Sigmoid colon (tissue), 4 donors: ENCODE data around the gene RAPGEF3.

Experiments used
- POLR2A ChIP-seq, 2 donors: fragments of 450-650 bp; IDR thresholded peaks; one replicate each; pipeline ENCODE4 v1.6.1; 2016; ENCODE audit warnings: antibody characterized with exemption in 2 of 2, mild to moderate bottlenecking in 2 of 2, moderate library complexity in 2 of 2
- POLR2AphosphoS5 ChIP-seq, 4 donors: sonication (generic); formaldehyde crosslinking; IDR thresholded peaks; one replicate each; pipeline ENCODE4 v1.6.1; 2017; ENCODE audit warnings: antibody characterized with exemption in 4 of 4
- TF ChIP-seq, protein P1 (sequence below), 4 experiments: fragments of 450-650 bp in 3 of 4; fragments of 200-600 bp in 1 of 4; IDR thresholded peaks; one replicate each; pipeline ENCODE4 v1.5.1; 2016 to 2019; ENCODE audit warnings: antibody characterized with exemption in 4 of 4, mild to moderate bottlenecking in 3 of 4, moderate library complexity in 2 of 4

DNA sequence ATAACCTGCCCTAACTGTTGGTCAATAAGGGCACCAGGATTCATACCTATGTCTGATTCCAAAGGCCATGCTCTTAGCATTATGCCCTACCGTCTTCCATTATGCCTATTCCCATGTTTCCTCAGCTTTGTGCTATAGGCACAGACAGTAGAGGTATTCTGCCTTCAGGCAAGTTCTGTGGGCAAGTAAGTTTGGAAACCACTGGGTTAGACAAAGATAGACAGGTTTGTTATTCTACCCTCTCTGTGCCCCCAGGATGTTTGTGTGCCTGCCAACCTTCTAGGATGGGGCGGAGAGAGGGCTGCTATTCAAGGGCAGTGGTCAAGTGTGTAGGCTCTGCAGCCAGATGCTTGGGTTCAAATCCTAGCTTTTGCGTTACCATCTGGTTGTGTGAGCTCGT, 4.6 kb downstream of the RAPGEF3 start:
- TF ChIP-seq, protein P1, sequence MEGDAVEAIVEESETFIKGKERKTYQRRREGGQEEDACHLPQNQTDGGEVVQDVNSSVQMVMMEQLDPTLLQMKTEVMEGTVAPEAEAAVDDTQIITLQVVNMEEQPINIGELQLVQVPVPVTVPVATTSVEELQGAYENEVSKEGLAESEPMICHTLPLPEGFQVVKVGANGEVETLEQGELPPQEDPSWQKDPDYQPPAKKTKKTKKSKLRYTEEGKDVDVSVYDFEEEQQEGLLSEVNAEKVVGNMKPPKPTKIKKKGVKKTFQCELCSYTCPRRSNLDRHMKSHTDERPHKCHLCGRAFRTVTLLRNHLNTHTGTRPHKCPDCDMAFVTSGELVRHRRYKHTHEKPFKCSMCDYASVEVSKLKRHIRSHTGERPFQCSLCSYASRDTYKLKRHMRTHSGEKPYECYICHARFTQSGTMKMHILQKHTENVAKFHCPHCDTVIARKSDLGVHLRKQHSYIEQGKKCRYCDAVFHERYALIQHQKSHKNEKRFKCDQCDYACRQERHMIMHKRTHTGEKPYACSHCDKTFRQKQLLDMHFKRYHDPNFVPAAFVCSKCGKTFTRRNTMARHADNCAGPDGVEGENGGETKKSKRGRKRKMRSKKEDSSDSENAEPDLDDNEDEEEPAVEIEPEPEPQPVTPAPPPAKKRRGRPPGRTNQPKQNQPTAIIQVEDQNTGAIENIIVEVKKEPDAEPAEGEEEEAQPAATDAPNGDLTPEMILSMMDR (IDR thresholded peaks at IDR 0.05): no peak
- TF ChIP-seq POLR2A (IDR thresholded peaks at IDR 0.05) (no peak), POLR2AphosphoS5 (IDR thresholded peaks at IDR 0.05) (no peak)
